NCI-H1105 treated with DMSO at 0.1 percent for 48 hours (cell line): ENCODE measurements around the gene FER.

Experiments
- DNase-seq: peaks from one replicate; lab custom pipeline; 2025; lab: John Stamatoyannopoulos, UW

FER gene

DNA sequence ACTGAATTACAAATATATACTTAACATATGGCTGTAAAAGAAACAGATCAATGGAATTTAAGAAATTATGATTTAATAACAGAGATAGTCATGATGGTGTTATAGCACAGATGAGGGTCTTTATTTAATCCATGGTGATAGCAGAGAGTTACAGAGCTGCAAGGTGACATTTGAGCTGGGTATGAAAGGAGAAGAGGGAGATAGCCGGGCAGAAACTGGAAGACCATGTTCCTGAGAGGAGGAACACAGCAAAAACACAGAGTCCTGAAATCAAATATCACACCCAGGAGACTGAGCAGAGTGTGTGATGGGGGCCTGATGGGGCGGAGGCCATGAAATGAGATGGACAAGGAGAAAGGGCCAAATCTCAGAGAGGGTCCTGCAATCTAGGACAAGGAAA, 498.7 kb downstream of the FER start:
- DNase-seq: no peak
